HepG2 (cell line): ENCODE data around the gene NAPB. TPM values are rescaled to one million over a fixed set of nuclear protein-coding genes. Genes with fewer than 3 reads are reported as not detected.

Source experiments
- CEBPB ChIP-seq: IDR thresholded peaks from 2 replicates; pipeline ENCODE4 v1.6.1; 2011; ENCODE audit warnings: low read depth, low read length, improper control_type of control experiment, borderline replicate concordance
- ETV5 ChIP-seq: IDR thresholded peaks from 2 replicates; pipeline ENCODE4 v1.6.1; 2018; ENCODE audit warnings: missing biosample characterization, missing genetic modification reagents, inconsistent platforms, borderline replicate concordance
- HDAC1 ChIP-seq: sonication (generic); formaldehyde crosslinking; IDR thresholded peaks from 2 replicates; pipeline ENCODE4 v1.5.1; 2020; ENCODE audit warnings: mild to moderate bottlenecking, missing genetic modification reagents
- IRX3 ChIP-seq: sonication (generic); formaldehyde crosslinking; IDR thresholded peaks from 2 replicates; pipeline ENCODE4 v1.8.1; 2023; ENCODE audit warnings: mild to moderate bottlenecking, low read depth, missing genetic modification reagents, borderline replicate concordance
- JDP2 ChIP-seq: sonication (generic); formaldehyde crosslinking; IDR thresholded peaks from 2 replicates; pipeline ENCODE4 v1.8.1; 2022; ENCODE audit warnings: missing genetic modification reagents, borderline replicate concordance
- MTF2 ChIP-seq: sonication (generic); formaldehyde crosslinking; IDR thresholded peaks from 2 replicates; pipeline ENCODE4 v1.5.0; 2020; ENCODE audit warnings: missing genetic modification reagents, borderline replicate concordance
- RAD21 ChIP-seq: fragments of 450-650 bp; formaldehyde crosslinking; IDR thresholded peaks from 2 replicates; pipeline ENCODE4 v1.5.0; 2020; ENCODE audit warnings: mild to moderate bottlenecking
- REL ChIP-seq: sonication (generic); formaldehyde crosslinking; conservative IDR thresholded peaks from 2 replicates; pipeline ENCODE4 v1.8.0; 2022; ENCODE audit warnings: mild to moderate bottlenecking, missing genetic modification reagents, moderate library complexity
- RXRB ChIP-seq: IDR thresholded peaks from 2 replicates; pipeline ENCODE4 v1.6.1; 2016; ENCODE audit warnings: borderline replicate concordance, missing genetic modification reagents, missing compliant biosample characterization
- ZFX ChIP-seq: sonication (generic); formaldehyde crosslinking; IDR thresholded peaks from 2 replicates; pipeline ENCODE4 v1.4.0; 2020; ENCODE audit warnings: mild to moderate bottlenecking, low read depth, missing genetic modification reagents, moderate library complexity
- ZNF205 ChIP-seq: IDR thresholded peaks from 2 replicates; pipeline ENCODE4 v1.6.1; 2018; ENCODE audit warnings: missing biosample characterization, missing genetic modification reagents
- ZNF235 ChIP-seq: sonication (generic); formaldehyde crosslinking; IDR thresholded peaks from 2 replicates; pipeline ENCODE4 v1.8.1; 2023; ENCODE audit warnings: mild to moderate bottlenecking, missing genetic modification reagents, borderline replicate concordance
- ZNF350 ChIP-seq: sonication (generic); formaldehyde crosslinking; IDR thresholded peaks from 2 replicates; pipeline ENCODE4 v1.4.0; 2020; ENCODE audit warnings: mild to moderate bottlenecking, low read depth, missing genetic modification reagents, borderline replicate concordance
- ZNF83 ChIP-seq: sonication (generic); formaldehyde crosslinking; IDR thresholded peaks from 2 replicates; pipeline ENCODE4 v1.4.0; 2020; ENCODE audit warnings: missing genetic modification reagents, mild to moderate bottlenecking, borderline replicate concordance
- polyA plus RNA-seq, 8 experiments: library from polyadenylated mRNA; depleted of rRNA in 3 of 8; stranded (reverse) in 7 of 8; unstranded in 1 of 8; fragments of >200 nt; fragmentation: Illumina TruSeq in 4 of 8; extraction: Trizol in 4 of 8; gene quantifications; 2 replicates each; pipeline versions ENCODE4 v1.2.1 to v1.2.3, GENCODE V29; 2011 to 2016; ENCODE audit warnings: low read depth in 4 of 8, missing spikeins in 1 of 8, mixed read lengths in 1 of 8; ENCODE audit not compliant: insufficient read depth in 1 of 8
- total RNA-seq, 5 experiments: library from RNA; depleted of rRNA; stranded (reverse); fragments of >200 nt; fragmentation: Illumina TruSeq; extraction: Trizol; gene quantifications; 2 replicates each; pipeline ENCODE4 v1.2.3, GENCODE V29; 2016; ENCODE audit warnings: low read depth in 1 of 5
- TF ChIP-seq, protein P1 (sequence below): IDR thresholded peaks from 2 replicates; pipeline ENCODE4 v1.6.1; 2016; ENCODE audit warnings: missing compliant biosample characterization, missing genetic modification reagents, borderline replicate concordance
- TF ChIP-seq, protein P2 (sequence below): sonication (generic); formaldehyde crosslinking; IDR thresholded peaks from 2 replicates; pipeline ENCODE4 v1.8.1; 2022; ENCODE audit warnings: low read depth, mild to moderate bottlenecking, missing genetic modification reagents
- TF ChIP-seq, protein P3 (sequence below): sonication (generic); formaldehyde crosslinking; IDR thresholded peaks from 2 replicates; pipeline ENCODE4 v1.4.0; 2020; ENCODE audit warnings: mild to moderate bottlenecking, low read depth, missing genetic modification reagents
- TF ChIP-seq, protein P4 (sequence below), 2 experiments: sonication (generic) in 1 of 2; formaldehyde crosslinking in 1 of 2; IDR thresholded peaks; 2 replicates each; pipeline versions ENCODE4 v1.4.0 to v1.6.1; 2018 to 2020; ENCODE audit warnings: missing genetic modification reagents in 2 of 2, borderline replicate concordance in 1 of 2, low read depth in 1 of 2, mild to moderate bottlenecking in 1 of 2, missing biosample characterization in 1 of 2
- TF ChIP-seq, protein P5 (sequence below): sonication (generic); formaldehyde crosslinking; conservative IDR thresholded peaks from 2 replicates; pipeline ENCODE4 v1.4.0; 2020; ENCODE audit warnings: missing genetic modification reagents

The NAPB gene
- total and polyA plus RNA-seq, 2 of the 13 experiments (the other 11 are each of a cell fraction or from before 2014, with no cell fraction given) = 15.2 to 16.1 TPM

DNA sequence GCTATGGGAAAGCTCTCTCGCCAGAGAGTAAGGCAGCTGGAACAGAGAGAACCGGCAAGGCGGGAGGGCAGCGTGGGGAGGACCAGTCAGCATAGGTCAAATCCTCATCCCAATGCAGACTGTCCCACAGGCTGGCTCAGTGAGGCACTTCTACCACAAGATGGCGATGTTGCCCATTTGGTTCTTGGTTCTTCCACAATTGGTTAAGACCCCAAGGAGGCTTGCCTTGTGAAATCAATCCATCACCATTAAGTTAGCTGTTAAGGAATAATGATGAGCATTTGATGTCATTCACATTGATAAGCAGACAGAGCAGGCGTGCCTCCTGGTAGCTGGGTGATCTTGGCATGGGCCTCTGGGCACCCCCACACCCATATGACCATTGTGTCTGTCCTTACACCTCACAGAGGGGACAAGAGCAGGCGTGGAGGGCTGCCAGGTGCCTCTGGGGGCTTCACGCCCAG, 20.6 kb upstream of the NAPB start (continued):
- TF ChIP-seq, protein P1, sequence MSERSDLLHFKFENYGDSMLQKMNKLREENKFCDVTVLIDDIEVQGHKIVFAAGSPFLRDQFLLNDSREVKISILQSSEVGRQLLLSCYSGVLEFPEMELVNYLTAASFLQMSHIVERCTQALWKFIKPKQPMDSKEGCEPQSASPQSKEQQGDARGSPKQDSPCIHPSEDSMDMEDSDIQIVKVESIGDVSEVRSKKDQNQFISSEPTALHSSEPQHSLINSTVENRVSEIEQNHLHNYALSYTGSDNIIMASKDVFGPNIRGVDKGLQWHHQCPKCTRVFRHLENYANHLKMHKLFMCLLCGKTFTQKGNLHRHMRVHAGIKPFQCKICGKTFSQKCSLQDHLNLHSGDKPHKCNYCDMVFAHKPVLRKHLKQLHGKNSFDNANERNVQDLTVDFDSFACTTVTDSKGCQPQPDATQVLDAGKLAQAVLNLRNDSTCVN (CRISPR knock-in tag) = no peak
- TF ChIP-seq, protein P2, sequence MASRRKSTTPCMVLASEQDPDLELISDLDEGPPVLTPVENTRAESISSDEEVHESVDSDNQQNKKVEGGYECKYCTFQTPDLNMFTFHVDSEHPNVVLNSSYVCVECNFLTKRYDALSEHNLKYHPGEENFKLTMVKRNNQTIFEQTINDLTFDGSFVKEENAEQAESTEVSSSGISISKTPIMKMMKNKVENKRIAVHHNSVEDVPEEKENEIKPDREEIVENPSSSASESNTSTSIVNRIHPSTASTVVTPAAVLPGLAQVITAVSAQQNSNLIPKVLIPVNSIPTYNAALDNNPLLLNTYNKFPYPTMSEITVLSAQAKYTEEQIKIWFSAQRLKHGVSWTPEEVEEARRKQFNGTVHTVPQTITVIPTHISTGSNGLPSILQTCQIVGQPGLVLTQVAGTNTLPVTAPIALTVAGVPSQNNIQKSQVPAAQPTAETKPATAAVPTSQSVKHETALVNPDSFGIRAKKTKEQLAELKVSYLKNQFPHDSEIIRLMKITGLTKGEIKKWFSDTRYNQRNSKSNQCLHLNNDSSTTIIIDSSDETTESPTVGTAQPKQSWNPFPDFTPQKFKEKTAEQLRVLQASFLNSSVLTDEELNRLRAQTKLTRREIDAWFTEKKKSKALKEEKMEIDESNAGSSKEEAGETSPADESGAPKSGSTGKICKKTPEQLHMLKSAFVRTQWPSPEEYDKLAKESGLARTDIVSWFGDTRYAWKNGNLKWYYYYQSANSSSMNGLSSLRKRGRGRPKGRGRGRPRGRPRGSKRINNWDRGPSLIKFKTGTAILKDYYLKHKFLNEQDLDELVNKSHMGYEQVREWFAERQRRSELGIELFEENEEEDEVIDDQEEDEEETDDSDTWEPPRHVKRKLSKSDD (CRISPR knock-in tag) = no peak
- TF ChIP-seq HDAC1 (CRISPR knock-in tag) (0 out of 2 replicates have a peak, but pooled peaks have one; percentile 21), ZFX (CRISPR knock-in tag) (peak; percentile 40; the same call in 1 of the 2 replicates), RXRB (CRISPR knock-in tag) (peak; percentile 39; the same call in 1 of the 2 replicates), MTF2 (CRISPR knock-in tag) (no peak), REL (CRISPR knock-in tag) (no peak), ZNF350 (CRISPR knock-in tag) (peak; percentile 73; the same call in 1 of the 2 replicates), CEBPB (no peak), ZNF83 (CRISPR knock-in tag) (peak; percentile 39; the same call in 1 of the 2 replicates), JDP2 (no peak), IRX3 (CRISPR knock-in tag) (no peak), ETV5 (CRISPR knock-in tag) (peak; percentile 20; the same call in 1 of the 2 replicates), ZNF205 (CRISPR knock-in tag) (no peak; the same call in 1 of the 2 replicates), RAD21 (CRISPR knock-in tag) (peak; percentile 89), ZNF235 (no peak)
- TF ChIP-seq, protein P3, sequence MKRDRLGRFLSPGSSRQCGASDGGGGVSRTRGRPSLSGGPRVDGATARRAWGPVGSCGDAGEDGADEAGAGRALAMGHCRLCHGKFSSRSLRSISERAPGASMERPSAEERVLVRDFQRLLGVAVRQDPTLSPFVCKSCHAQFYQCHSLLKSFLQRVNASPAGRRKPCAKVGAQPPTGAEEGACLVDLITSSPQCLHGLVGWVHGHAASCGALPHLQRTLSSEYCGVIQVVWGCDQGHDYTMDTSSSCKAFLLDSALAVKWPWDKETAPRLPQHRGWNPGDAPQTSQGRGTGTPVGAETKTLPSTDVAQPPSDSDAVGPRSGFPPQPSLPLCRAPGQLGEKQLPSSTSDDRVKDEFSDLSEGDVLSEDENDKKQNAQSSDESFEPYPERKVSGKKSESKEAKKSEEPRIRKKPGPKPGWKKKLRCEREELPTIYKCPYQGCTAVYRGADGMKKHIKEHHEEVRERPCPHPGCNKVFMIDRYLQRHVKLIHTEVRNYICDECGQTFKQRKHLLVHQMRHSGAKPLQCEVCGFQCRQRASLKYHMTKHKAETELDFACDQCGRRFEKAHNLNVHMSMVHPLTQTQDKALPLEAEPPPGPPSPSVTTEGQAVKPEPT (CRISPR knock-in tag) = 0 out of 2 replicates have a peak, but pooled peaks have one; percentile 29
- TF ChIP-seq, protein P4, sequence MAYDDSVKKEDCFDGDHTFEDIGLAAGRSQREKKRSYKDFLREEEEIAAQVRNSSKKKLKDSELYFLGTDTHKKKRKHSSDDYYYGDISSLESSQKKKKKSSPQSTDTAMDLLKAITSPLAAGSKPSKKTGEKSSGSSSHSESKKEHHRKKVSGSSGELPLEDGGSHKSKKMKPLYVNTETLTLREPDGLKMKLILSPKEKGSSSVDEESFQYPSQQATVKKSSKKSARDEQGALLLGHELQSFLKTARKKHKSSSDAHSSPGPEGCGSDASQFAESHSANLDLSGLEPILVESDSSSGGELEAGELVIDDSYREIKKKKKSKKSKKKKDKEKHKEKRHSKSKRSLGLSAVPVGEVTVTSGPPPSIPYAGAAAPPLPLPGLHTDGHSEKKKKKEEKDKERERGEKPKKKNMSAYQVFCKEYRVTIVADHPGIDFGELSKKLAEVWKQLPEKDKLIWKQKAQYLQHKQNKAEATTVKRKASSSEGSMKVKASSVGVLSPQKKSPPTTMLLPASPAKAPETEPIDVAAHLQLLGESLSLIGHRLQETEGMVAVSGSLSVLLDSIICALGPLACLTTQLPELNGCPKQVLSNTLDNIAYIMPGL (CRISPR knock-in tag; IDR thresholded peaks at IDR 0.05; ENCODE audit: borderline replicate concordance in 1 of 2, low read depth in 1 of 2) = peak; percentile 36 to 75; a peak in 2 of 4 replicates
- TF ChIP-seq, protein P5, sequence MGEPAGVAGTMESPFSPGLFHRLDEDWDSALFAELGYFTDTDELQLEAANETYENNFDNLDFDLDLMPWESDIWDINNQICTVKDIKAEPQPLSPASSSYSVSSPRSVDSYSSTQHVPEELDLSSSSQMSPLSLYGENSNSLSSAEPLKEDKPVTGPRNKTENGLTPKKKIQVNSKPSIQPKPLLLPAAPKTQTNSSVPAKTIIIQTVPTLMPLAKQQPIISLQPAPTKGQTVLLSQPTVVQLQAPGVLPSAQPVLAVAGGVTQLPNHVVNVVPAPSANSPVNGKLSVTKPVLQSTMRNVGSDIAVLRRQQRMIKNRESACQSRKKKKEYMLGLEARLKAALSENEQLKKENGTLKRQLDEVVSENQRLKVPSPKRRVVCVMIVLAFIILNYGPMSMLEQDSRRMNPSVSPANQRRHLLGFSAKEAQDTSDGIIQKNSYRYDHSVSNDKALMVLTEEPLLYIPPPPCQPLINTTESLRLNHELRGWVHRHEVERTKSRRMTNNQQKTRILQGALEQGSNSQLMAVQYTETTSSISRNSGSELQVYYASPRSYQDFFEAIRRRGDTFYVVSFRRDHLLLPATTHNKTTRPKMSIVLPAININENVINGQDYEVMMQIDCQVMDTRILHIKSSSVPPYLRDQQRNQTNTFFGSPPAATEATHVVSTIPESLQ (CRISPR knock-in tag) = 0 out of 2 replicates have a peak, but pooled peaks have one; percentile 41
